Stimulated activated CD8-positive, alpha-beta memory T cell treated with anti-CD3 and anti-CD28 coated beads, Interleukin-4, amount 100 ng/mL, for 4 hours (primary cell): Measurements from ENCODE around the gene MLLT1.

Source experiments
- DNase-seq, 2 donors: peaks; one replicate each; pipeline ENCODE4 v3.0.0-alpha.2; 2020; ENCODE audit warnings: low read depth in 2 of 2, low spot score in 1 of 2

MLLT1 gene

DNA sequence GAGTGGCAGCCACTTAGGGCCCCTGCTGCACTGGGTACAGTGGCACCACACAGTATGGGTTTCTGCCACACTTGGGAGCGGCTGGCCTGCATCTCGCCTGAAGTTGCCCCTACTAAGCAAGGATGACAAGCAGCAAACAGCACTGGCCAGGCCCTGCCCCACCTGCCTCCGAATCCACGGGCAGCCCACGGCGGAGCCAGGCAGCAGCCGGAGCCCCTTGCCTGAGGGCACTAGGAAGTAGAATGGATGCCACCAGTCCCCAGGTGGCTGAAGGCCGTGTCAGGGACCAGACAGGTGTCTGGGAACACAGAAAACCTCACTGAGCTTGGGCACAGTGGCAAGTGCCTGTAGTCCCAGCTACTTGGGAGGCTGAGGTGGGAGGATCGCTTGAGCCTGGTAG is 19.4 kb downstream of the MLLT1 start:
- no peak for DNase-seq

DNA sequence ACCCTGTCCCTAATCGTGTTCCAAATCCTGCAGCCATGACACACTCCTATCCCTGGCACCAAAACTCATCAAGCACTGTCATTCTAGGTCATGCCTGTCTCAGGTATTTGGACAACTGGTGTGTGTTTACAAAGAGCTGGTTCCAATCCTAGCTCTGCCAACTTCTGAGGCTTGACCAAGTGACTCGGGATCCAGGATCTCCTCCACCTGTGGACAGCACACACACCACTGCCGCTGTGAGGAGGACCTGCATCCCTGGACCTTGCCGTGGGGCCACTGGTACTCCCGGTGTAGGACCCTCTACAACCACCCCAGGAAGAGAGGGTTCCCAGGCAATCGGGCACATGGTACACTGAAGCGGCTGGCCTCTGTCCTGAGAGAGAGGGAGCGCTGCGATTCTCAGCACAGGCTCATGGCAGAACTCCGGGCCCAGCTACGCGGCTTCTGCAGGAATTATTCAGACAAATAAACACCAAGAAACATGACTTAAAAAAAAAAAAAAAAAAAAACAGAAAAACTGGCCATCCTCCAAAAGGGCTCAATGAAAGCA is 20.4 kb downstream of the MLLT1 start:
- DNase-seq: no peak

DNA sequence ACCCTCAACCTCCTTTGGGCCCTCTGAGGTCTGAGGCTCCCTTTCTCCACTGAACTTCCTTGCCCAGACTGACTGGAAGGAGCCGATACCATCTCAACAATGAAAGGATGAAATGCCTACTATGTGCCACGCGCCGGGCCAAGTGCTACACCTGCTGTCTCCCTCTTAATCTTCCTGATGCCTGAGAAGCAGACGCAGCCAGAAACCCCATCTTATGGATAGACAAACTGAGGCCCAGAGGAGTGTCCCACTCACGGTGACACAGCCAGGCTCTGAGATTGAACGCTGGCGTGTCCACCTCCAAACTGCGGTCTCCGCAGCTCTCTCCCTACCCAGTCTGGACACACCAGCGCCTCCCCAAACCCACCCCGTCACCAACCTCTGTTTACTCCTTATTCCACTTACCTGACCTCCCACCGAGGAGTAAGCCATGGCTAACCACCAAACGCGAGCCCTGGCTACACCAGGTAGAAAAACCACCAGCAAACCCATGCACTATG is 20.9 kb downstream of the MLLT1 start:
- DNase-seq: no peak

DNA sequence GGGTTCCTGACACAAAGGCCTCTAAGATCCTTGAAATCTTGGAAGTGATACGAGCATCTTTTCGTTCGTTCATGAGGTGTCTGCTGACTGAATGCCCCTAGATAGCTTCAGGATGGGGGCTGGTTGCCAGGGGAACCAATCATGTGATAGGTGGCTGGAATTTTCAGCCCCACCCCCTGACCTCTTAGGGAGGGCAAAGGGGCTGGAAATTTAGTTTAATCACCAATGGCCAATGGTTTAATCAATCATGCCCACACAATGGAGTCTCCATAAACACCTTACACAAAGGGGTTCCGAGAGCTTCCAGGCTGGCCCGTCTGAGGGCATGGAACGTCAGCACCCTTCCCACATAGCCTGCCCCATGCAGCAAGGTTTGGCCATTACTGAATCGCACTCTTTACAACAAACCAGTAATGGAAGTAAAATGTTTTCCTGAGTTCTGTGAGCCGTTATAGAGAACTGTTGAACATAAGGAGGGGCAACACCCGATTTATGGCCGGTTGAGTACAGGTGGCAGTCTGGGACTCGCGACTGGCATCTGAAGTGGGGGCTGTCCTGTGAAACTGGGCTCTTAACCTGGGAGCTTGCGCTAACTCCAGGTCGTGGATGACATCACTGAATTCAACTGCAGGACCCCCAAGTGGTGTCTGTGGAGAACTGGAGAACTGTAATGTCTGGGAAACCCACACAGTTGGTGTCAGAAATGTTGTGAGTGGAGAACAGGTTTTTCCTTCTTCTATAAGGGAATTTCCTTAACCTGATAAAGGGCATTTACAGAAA is 25.6 kb downstream of the MLLT1 start:
- no peak for DNase-seq

DNA sequence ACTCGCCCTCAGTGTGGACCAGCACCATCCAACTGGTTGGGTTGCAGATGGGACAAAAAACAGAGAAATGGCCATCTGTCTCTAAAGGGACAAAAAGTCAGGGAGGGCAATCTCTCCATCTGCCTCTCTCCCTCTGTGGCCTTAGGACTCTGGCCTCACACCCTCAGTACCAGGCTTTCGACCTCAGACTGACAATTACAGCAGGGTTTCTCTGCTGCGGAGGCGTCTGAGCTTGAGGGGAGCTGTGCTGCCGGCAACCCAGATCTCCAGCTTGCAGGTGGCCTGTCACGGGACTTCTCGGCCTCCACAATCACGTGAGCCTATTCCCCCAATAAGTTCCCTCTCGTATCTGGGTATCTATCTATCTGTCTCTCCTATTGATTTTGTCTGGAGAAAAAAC is 27.7 kb downstream of the MLLT1 start:
- no peak for DNase-seq

DNA sequence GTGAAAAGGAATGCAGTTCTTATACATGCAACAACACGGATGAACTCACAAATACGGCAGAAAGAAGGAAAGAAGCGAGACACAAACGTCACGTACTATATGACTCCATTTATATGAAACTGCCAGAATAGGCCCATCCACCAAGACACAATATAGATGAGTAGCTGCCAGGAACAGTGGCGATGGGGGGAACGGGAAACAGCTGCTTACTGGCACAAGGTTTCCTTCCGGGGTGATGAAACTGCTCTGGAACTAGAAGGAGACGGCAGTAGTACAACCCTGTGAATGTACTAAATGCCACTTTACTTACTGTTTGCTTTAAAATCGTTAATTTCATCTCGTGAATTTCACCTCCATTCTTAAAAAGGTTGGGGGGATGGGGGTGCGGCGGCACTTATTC is 28.9 kb downstream of the MLLT1 start:
- no peak for DNase-seq

DNA sequence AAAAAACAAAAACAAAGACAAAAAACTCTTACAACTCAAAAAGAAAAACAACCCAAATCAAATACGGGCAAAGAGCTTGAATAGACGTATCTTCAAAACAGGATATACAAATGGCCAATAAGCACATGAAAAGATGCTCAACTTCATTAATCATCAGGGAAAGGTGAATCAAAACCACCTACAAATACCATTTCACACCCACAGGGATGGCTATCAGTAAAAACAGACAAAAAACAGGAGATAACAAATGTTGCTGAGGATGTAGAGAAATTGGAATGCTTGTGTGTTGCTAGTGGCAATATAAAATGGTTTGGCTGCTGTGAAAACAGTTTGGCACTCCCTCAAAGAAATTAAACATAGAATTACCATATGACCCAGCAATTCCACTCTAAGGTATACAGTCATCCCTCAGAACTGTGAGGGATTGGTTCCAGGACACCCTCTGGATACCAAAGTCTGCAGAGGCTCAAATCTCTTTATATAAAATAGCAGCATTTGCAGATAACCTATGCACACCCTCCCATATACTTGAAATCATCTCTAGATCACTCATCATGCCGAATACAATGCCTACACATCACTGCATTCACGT is 29.7 kb downstream of the MLLT1 start:
- DNase-seq: no peak

DNA sequence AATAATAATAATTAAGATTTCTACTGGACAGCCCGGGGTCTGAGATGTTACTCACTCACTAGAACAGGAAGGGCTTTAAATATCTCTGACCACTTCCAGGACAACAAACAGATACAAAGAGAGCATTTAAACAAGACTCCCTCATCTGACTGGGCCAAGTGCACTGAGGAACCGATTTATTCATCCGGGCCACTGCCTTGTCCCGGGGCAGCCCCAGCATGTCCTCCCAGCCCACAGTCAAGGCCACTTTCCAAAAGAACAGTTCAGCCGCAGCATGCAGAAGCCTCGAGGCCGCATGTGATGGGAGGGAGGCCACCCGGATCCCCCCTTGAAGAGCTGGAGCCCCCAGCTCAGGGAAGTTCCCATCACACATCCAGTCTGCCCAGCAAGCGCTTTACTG is 30.5 kb downstream of the MLLT1 start:
- DNase-seq: no peak

DNA sequence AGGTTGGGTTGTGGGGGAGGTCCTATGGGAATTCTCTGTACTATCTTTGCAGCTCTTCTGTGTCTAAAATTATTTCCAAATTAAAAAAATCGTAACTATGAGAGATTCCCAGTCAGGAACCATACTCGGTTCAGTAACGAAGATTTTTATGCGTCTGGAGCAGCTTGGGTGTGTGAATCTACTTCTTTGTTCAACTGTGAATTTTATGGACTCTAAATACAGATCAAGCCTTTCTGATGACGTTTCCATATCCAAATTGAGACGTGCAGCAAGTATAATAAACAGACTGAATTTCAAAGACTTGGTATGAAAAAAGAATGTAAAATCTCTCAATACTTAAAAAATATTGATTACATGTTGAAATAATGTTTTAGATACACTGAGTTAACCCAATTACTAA is 30.9 kb downstream of the MLLT1 start:
- no peak for DNase-seq

DNA sequence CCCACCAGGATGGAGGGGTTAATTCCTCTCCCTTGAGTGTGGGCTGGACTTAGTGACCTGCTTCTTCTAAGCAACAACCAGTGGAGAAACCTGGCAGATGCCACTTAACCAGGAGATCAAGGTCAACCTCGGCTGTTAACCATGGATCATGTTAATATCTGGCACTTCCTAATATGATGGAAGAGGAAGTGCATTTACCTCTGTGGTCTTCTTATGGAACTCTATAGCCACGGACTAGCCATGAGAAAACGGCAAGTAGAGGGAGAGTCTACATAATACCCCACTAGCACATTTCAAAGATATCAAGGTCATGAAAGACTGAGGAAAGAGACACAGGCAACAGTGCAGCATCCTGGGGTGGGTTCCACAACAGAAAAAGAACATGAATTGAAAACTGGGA is 31.4 kb downstream of the MLLT1 start:
- no peak for DNase-seq

DNA sequence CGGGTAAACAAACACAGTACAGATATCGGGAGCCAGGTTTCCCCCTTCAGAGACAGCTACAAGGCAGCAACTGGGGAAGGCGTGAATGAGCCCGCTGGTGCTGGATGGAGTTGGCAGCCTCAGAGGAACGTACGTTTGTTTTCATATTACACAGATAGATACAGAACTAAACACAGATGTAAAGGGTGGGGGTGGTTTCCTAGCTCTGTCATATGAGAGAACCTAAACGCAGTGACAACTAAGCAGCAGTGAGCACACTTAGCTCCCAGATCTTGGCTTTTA is 32.8 kb downstream of the MLLT1 start:
- DNase-seq: no peak

DNA sequence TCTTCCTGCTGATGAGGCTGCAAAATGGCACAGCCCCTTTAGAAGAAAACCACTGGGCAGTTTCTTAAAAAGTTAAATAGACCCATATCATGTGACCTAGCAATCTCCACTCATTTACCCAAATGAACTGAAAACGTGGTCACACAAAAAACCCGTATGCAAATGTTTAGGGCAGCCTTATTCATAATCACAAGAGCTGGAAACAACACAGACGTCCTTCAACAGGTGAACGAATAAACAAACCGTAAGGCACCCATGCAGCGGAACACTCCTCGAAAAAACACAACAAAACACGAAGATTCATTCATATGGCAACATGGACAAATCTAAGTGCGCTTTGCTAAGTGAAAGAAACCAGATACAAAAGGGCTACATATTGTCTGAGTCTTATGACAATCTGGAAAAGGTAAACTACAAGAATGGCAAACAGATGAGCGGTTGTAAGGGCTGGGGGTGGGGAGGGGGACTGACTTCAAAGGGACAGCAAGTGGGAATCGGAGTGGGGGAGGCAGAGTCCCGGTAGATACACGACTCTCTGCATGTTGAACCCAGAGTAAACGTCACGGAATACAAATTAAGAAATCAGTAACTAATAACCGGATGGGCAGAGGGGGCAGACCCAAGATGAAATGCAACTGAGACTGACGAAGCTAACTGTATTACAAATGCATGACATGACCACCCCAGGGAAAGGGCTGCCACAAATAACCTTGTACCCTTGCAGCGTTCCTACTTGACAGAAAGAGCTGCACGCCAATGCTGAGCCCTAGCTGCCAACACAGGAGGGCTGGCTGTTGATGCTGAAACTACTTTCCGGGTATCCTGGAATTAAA is 33.4 kb downstream of the MLLT1 start:
- no peak for DNase-seq

DNA sequence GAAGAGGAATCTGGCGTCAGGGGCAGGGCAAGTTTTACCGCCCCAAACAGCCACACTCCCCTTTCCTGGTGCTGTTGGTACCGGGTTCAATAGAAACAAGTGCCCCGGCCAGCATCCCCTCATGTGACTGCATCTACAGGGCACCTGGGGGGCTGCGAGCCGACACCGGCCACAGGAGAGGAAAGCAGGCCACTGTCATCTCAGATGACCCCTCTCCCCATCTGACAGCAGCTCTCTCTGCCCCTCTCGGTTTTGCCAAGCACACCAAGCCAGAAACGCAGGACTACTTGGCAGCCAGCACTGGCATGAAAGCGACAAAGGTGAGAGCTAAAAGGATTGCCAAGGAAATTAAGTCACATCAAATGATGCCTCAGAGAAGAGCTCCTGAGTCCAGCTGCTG is 37.1 kb downstream of the MLLT1 start:
- DNase-seq: no peak

DNA sequence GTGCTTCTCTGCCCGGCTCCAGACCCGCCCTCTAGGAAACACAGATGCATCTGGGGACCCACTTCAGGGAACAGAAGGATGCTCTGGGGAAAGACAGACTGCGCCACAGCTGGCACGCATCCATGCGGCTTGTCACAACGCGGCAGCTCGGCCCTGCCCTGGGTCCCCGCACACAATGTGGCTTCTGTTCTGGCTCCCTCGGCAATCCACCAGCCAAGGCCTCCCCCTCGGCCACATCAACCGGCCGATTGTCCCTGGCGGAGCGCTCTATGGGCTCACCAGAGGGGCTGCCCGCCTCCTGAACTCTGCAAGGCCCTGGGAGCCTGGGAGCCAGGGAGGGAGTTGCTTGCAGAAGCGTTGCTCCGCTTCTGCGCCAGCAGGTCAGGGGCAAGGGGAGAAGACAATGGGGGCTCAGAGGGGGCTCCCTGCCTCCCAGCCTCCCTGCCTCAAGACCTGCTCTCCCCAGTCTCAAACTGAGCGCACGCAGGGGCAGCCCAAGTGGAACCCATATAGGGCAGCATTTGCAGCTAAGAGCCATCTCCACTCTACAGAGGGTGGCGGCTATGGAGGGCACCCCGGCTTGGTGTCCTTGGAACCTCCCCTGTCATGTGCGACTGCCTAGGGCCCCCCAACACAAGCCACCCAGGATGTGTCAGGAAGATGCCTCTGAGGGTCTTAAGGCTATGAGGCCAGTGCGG is 37.9 kb downstream of the MLLT1 start:
- DNase-seq: no peak

DNA sequence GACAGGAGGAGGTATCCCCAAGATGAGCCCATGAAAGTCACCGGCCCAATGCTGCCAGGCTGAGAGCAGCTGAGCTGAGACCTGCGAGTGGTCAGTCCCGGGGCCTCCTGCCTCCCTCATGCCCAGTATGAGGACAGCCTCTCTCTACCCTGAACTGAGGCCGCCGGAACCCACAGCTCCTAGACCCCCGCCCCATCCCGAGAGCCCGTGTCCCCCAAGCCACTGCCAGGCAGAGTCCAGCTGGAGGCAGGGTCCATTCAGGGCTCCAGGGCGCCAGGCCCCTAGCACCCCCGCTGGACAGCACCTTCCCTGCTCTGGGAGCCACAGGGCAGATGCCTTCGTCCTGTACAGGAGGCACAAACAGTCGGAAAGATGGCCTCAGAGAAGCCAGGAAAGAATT is 38.7 kb downstream of the MLLT1 start:
- no peak for DNase-seq

DNA sequence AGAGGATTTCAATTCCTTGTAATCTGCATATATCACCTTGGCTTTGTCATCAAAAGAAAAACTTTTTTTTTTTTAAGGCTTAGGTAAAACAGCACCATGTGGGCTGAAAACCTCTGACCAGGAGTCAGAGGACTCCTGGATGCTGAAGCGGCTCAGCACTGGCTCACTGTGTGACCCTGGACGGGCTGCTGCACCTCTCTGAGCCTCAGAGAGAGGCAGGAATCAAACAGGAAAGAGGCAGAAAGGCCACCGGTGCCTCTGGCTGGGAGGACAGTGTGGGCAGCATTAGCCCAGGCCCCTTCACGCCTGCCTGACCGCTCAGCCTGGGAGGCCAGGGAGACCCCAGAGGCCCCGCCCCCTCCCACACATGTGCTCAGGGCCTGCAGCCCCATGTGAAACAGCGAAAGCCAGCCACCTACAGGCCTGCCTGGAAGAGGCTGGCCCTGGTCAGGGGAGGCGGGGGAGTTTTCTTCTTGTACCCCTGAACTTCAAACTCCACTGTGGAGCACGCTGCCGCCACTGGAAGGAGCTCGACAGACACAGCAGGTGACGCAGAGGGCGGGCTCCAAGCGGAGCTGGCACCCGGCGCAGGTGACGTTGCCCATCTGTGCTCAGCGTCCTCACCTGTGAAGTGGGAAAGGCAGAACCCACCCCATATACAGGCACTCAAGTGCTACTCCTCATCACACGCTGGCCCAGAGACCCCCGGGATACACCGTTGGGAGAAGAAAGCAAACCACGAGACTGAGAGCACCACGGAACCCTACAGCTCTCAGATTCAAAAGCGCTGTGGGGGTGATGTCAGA is 39.7 kb downstream of the MLLT1 start:
- DNase-seq: no peak

DNA sequence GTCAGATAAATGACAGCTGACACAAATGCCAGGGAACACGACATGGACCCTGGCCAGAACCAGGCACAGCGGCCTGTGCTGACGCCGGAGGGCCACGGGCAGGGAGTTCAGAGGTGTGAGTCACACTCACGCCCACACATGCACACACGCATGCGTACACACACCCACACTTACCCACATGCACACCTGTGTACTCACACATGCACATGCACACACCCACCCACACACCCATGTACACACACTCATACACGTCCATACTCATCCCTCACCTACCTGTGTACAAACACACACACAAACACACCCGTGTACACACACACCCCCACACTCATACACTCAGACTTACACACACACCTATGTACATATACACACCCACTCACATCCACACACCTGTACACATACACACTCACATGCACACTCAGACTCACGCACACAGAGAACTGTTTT is 40.4 kb downstream of the MLLT1 start:
- DNase-seq: no peak

DNA sequence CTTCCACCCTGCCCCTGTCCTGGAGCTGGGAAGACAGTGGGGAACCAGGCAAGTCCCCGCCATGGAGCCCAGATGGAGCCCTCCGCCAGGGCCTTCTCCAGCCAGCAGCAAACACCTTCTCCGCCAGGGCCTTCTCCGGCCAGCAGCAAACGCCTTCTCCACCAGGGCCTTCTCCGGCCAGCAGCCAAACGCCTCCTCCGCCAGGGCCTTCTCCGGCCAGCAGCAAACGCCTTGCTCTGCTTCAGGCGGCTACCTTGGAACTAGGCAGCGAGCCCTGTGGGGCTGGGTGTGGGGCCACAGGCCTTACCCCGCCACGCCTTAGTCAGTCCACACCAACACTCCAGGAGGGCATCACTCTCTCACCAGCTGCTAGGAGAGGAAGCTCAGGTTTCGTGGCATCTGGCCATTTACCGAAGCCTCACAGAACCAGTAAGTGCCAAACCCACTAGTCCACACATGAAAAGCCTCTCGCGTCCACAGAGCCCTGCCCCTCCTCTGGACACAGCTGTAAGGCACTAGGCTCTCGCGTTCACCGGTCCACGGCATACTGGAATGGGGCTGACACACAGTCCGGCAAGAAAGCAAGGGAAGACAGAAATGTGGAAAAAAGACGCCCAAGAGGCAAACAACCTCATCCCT is 41.0 kb downstream of the MLLT1 start:
- no peak for DNase-seq

DNA sequence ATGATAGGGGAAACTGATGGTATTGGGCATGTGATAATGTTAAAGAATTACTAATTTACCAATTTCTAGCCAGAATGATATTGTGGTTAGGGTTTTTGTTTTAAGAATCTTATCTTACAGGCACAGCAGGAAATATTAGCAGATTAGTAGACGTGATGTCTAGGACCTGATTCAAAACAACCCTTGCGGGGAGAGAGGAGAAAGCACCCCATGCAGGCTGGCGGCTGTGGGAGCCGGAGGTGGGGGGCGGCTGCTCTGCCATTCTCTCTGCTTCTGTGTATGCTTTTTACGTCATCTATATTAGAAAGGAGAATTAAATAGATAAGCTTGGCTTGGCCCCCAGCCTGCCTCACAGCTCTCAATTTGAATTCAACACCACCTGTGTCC is 41.5 kb downstream of the MLLT1 start:
- DNase-seq: no peak
